CD4-positive, alpha-beta T cell treated with Interleukin-12 subunit alpha and Interleukin-12 subunit beta, for 1 hour (primary cell): Measurements from ENCODE around the gene ATG5.

ENCODE experiments used
- DNase-seq: peaks from one replicate; pipeline ENCODE4 v3.0.0-alpha.2; 2020

Gene ATG5

GRCh38 chr6:106215608-106216007 lies 110.0 kb downstream of the ATG5 start:
- no peak for DNase-seq

- DNase-seq = no peak
These were observed 111.0 kb downstream of the ATG5 start for GRCh38 chr6:106214531-106214930.

DNA sequence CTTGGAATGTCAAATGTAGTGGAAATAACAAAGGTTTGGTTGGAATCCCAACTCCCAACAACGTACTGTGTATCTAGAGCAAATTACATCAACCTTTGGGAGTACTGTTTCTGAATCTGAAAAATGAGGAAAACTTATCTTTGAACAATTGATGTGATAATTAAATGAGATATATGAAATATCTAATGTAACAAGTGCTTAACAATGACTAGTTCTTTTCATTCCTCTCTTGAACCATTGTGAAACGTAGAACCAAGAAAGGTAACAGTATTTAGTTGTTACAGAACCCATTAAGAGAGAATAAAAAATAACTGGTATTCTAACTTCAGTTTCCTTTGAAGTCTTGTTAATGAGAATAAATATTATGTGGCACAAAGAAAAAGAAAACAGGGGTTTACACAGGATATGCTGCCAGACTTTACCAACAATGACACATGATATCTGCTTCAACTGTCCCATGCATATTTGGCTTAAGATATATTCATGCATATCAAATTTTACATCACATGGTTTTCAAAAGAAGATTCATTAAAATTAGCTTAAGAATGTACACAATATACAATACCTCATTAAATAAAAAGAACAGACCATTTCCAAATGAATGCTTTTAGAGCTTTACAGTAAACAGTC lies 111.8 kb downstream of the ATG5 start:
- DNase-seq = no peak

GRCh38 chr6:106212576-106212975 lies 113.0 kb downstream of the ATG5 start:
- DNase-seq = no peak

- DNase-seq = no peak
These were observed 118.7 kb downstream of the ATG5 start for GRCh38 chr6:106206905-106207304.

GRCh38 chr6:106204961-106205360 lies 120.6 kb downstream of the ATG5 start:
- no peak for DNase-seq

GRCh38 chr6:106199998-106200397 lies 125.6 kb downstream of the ATG5 start:
- no peak for DNase-seq

GRCh38 chr6:106199331-106199730 lies 126.2 kb downstream of the ATG5 start:
- no peak for DNase-seq

- DNase-seq = peak; percentile 46
These were observed 128.1 kb downstream of the ATG5 start for GRCh38 chr6:106197441-106197840.

DNA sequence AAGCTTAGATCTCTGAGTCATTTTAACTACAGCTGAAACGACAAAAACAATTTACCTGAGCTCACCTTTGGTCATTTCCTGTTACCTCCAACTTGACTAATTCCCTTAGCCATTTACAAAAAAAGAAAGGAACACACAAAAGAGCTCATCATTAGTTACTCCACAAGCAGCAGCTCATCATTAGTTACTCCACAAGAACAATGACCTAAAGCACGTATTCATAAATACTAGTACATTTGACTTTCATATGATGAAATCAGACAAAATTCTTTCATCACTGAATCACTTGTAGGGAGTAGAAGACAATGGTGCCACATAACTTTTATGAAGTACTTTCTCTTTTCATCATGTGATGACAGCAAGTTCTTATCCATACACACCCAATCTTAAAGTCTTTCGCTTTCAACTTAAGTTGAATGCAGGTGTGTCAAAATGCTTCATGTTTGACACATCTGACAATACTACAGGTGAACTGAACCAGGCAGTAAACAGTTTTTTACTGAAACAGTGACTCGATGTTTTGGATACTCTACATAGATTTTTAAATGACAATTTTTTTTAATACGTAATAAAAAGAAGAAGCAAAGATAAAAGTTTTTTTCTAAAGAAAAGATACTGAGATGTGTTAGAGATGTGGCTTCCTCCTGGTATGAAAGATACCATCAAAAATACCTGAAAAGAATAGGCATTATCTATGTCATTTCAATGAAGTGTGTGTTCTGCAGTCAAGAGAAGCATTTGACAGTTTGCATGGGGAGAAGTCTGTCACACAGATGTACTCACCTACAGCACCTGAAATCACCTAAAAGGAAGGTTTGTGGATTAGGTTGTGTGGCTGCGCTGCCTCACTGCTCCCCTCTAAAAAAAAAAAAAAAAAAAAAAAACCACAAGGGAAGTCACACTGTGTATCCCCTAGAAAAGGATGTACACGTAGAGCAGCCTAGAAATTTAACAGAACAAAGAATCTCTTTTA lies 130.3 kb downstream of the ATG5 start:
- DNase-seq = peak; percentile 65

- DNase-seq = no peak
These were observed 132.7 kb downstream of the ATG5 start for GRCh38 chr6:106192824-106193223.

DNA sequence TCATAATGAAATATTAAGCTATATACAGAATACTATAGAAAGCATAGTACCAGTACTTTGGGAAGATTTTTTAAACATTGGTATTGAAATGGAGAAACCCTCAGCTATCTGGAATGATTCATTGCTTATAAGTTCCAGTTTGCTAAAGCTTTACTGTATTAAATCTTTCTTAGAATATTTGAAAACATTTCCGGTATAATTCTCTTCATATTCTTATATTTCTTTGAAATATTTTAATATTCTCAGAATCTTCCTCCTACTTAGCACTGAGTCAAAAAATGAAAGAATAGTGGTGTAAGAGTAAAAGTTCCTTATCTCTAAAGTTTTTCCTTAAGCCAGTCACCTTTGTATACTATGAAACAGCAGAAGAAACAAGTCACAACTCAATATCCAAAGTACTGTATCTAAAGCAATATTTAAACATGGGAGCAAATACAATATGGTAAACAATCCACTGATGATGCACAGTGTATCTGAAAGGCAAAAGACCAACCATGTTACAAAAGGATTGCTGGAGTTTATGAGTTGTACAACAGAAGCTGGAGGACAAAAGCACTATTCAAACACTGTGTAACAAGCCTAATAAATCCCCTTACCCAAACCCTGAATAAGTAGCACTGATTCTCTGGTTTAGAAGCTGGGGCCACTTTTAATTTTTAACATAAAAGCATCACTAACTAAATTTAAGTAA lies 137.3 kb downstream of the ATG5 start:
- no peak for DNase-seq

DNA sequence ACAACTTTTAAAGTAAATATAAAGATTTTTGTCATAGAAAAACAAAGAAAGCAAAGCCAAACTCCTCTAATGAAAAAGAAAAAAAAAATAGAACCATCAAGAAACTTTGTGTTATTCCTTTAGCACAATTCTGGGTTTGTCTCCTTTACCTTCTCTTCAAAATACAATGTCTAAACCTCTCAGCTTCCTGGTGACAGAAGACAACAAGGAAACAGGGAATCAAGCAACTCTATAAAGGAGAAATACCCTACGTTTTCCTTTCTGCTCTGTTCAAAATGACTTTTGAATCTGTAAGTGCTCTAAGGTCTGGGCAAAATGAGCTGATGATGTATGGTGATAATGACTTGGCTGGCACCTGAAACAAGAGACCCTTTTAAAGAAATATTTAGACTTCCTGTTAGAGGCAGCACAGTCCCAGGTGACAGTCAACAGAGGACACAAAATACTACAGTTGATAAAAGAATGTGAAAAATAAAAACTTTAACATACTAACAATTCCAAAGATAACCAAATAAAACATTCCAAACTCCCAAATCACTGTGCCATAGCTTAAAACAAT lies 138.1 kb downstream of the ATG5 start:
- DNase-seq = no peak

DNA sequence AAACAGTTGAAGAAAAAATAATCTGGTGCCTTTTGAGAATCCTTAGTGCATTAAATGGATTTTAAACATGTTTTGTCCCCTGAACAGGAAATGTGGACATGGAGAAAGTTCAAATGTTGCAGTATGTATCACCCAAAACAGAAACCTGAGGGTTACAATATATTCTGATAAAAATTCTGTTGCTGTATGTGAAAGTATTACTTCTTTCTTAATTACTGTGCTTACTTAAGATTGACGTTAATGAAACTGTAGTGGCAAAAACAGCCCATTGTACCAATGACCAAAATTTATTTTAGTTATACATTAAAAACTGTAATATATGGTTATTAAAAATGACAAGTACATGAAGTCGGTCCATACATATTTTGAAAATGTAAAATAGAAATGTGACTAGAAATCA lies 138.8 kb downstream of the ATG5 start:
- no peak for DNase-seq

- peak; percentile 32 for DNase-seq
These were observed 139.4 kb downstream of the ATG5 start for GRCh38 chr6:106186172-106186571.

DNA sequence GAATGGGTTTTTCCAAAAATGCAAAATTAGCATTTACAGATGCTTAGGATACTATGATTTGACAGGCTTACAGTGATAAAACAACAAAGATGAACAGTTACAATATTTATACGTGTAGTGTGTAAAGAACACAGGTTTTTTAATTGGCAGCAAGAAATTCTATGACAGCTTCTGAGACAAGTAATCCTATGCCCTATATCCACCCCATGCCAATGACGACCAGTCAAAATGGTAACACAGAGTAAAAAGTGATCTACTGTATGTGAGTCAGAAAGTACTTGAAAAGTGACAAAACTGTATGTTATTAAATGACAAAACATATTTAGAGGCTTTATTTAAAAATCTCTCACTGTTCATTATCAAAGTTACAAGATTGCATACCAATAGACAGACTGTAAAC lies 139.9 kb downstream of the ATG5 start:
- no peak for DNase-seq

DNA sequence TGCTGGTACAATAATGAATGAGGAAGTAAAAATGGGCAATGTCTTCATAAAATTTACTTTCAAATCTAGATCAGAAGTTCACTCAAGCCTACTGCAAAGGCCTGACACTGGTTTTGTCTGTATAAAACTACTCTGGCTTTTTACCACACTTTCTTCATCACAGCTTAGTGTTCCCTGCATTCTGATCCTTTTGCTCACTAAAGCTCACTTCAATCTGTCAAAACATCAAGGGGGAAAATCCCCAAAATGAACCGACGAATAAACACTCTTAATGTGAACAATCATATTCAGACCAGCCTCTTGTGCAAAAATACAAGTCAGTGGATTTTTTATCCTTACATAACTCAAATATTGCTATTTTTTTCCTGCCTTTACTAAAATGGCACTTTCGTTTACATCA lies 140.9 kb downstream of the ATG5 start:
- no peak for DNase-seq

- no peak for DNase-seq
These were observed 142.1 kb downstream of the ATG5 start for GRCh38 chr6:106183430-106183829.

DNA sequence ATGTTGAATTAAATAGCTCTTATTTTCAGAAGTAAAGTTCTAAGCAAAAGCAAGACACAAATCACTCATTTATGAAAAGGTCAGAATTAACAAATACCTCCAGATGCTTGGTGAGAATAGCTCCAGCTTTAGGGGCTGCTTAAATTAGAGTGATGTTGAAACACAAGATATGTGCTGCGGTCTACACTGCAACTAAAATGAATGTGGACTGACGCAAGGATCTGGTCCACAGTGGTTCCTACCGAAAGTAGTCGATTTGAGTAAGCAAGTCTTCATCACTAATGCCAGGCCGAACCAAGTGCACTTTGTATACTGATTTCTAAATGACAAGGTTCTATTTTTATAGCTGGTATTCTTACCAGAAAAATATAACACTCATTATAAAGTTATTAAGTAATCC lies 143.1 kb downstream of the ATG5 start:
- no peak for DNase-seq

GRCh38 chr6:106181664-106182418 lies 143.7 kb downstream of the ATG5 start:
- DNase-seq = no peak

DNA sequence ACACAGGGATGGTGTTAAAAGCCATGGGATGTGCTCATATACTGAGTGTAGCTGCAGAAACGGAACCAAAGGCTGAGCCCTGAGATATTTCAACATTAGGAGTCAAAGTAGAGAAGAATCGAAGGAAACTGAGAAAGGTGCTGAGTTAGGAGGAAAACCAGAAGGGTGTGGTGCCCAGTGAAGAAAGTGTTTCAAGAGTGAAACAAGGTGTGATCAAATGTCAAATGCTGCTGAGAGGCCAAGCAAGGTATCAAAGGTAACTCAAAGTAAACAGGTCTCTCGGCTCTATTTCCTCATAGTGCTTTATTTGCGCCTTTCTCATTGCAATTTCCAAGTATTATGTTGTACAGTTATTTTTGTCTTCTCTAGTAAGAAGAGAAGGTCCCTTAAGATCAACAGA lies 145.4 kb downstream of the ATG5 start:
- DNase-seq = no peak

GRCh38 chr6:106178900-106179299 lies 146.7 kb downstream of the ATG5 start:
- no peak for DNase-seq

GRCh38 chr6:106177786-106178185 lies 147.8 kb downstream of the ATG5 start:
- DNase-seq = no peak
